ENCODE results near the gene NID2.

- TF ChIP-seq CTCF (IDR thresholded peaks at IDR 0.05 in 8 of 11, conservative IDR thresholded peaks at IDR 0.05 in 3 of 11) = no peak
- no peak for TF ChIP-seq POLR2AphosphoS5 (IDR thresholded peaks at IDR 0.05)
- TF ChIP-seq POLR2A (IDR thresholded peaks at IDR 0.05) = no peak
Observed at GRCh38 chr14:52044791-52045522, 23.9 kb downstream of the NID2 start.

All from spleen (tissue), 7 donors.